Fibroblast of villous mesenchyme (primary cell): Measurements from ENCODE around the gene LMO1. TPM values are rescaled to one million over a fixed set of nuclear protein-coding genes. Genes with fewer than 3 reads are reported as not detected.

Source experiments
- DNase-seq: peaks from one replicate; pipeline ENCODE4 v3.0.0-alpha.2; 2010; ENCODE audit warnings: low read depth
- H3K4me3 ChIP-seq: 2 replicates; pipeline ENCODE4 v1.5.1; 2011; ENCODE audit warnings: low read depth, mild to moderate bottlenecking, low read length
- total RNA-seq: library from RNA; depleted of rRNA; stranded (reverse); fragments of >200 nt; gene quantifications from 2 replicates; pipeline ENCODE4 v1.2.3, GENCODE V29; 2012
- TF ChIP-seq, protein P1 (sequence below): IDR thresholded peaks from 2 replicates; pipeline ENCODE4 v1.5.1; 2012; ENCODE audit warnings: low read depth, mild to moderate bottlenecking, low read length; ENCODE audit not compliant: insufficient read depth

Gene LMO1
- total RNA-seq, 1 donor, result not detected

- no peak for DNase-seq
- TF ChIP-seq, protein P1, sequence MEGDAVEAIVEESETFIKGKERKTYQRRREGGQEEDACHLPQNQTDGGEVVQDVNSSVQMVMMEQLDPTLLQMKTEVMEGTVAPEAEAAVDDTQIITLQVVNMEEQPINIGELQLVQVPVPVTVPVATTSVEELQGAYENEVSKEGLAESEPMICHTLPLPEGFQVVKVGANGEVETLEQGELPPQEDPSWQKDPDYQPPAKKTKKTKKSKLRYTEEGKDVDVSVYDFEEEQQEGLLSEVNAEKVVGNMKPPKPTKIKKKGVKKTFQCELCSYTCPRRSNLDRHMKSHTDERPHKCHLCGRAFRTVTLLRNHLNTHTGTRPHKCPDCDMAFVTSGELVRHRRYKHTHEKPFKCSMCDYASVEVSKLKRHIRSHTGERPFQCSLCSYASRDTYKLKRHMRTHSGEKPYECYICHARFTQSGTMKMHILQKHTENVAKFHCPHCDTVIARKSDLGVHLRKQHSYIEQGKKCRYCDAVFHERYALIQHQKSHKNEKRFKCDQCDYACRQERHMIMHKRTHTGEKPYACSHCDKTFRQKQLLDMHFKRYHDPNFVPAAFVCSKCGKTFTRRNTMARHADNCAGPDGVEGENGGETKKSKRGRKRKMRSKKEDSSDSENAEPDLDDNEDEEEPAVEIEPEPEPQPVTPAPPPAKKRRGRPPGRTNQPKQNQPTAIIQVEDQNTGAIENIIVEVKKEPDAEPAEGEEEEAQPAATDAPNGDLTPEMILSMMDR, result no peak
- H3K4me3 ChIP-seq, result no peak overlapping the region
These were observed 43.9 kb upstream of the LMO1 start for GRCh38 chr11:8307601-8308000.

DNA sequence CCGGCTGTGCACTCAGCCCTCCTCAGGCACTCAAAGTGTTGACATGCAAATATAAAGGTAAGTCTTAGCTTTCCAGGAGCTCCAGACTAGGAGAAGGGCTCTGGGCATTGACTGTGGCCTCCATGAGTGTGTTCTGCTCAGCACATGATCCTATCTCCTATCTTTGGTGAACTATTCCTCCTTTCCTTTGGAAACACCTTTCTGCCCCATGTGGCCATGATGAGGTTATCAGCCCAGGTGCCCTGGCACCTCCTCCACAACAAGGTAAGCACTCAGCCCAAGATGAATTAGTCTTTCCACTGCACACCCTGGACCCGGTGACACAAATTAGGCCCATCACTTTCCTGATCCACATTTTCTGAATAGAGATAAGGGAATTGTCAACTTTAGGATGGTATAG, 37.9 kb upstream of the LMO1 start:
- no peak overlapping the region for H3K4me3 ChIP-seq
- TF ChIP-seq, protein P1, result no peak
- no peak for DNase-seq

GRCh38 chr11:8298801-8299786, 35.4 kb upstream of the LMO1 start:
- TF ChIP-seq, protein P1, result no peak
- H3K4me3 ChIP-seq, result no peak overlapping the region
- no peak for DNase-seq

DNA sequence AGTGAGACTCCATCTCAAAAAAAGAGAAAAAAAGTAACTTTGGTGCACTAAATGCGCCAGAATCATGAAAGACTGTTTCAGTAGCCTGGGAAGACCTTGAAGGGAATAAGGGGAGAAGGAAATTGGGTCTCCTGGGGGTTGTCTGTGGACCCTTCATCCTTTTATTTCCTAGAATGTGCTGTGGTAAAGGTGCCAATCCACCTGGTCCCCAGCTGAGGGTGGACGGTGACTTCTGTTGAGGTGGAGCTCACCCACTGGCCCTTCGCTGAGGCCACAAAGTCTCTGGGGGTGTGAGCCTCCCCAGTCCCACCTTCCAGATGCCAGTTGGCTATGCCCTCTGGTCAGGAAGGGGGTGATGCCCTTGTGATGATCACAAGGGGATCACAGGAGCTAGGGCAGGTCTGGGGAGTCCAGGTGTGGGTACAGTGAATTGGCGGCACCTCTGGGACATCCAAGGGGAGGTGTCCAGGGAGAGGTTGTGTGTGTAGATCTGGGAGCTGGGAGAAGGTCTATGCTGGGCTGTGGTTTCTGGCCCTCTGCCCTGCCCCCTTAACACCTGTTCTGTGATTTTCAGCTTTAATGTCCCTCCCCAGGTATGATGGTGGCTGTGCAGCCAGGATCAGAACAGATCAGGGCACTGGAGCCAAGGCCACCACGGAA, 34.2 kb upstream of the LMO1 start:
- TF ChIP-seq, protein P1, result no peak
- DNase-seq, result no peak

DNA sequence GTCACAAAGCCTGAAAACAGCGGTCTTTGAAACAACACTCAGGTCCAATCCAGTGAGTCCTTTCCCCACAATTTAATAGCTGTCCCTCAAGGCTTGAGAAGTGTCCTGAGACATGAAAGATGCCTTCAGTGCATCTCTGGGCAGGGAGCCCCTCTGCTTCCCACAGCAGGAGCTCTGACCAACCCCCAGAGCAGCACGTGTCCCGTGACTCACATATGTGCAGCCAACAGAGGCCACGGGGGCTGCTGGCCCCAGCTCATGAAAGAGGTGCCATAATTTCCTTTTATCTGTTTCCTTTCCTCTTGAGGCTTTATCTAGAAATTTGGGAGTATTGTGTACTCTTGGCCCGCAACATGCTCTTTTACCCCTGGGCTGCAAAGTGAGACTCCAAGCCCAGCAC, 33.2 kb upstream of the LMO1 start:
- no peak overlapping the region for H3K4me3 ChIP-seq
- TF ChIP-seq, protein P1, result no peak

More for the DNA sequence above, 34.2 kb upstream of the LMO1 start:
- H3K4me3 ChIP-seq, result no peak overlapping the region

DNA sequence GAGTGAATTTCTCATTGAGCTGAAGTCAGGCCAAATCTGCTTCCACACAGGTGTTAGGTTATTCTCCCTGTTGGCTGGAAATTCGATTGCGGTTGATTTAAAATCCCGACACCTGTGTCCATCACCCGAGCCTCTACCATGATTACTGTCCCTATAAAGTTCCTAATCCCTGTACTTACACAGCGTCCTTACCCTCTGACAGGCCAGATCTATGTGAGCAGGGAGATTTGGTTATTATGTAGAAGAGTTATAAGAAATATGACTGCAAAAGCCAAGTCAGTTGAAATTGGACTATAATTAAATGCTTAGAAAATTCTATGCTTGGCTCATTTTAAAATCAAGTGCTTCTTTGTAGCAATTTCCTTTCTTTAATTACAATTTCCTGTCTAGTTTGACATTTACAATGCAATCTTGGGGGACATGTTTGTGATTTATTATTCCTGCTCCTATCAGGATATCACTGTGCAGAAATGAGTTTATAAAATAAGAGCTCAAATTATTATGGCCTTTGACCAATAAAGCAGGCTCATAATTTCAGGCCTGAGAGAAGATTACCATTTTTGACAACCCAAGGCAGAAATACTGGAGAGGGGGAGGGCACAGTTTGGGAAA, 32.5 kb upstream of the LMO1 start:
- no peak for DNase-seq
- TF ChIP-seq, protein P1, result no peak
- no peak overlapping the region for H3K4me3 ChIP-seq

More for the DNA sequence above, 33.2 kb upstream of the LMO1 start:
- no peak for DNase-seq
